ENCODE measurements around the gene PRRX2. TPM values are rescaled to one million over a fixed set of nuclear protein-coding genes. Genes with fewer than 3 reads are reported as not detected.

The PRRX2 gene
- polyA plus RNA-seq, 3 donors, result 0.87 to 1.3 (median 1.1) TPM

DNA sequence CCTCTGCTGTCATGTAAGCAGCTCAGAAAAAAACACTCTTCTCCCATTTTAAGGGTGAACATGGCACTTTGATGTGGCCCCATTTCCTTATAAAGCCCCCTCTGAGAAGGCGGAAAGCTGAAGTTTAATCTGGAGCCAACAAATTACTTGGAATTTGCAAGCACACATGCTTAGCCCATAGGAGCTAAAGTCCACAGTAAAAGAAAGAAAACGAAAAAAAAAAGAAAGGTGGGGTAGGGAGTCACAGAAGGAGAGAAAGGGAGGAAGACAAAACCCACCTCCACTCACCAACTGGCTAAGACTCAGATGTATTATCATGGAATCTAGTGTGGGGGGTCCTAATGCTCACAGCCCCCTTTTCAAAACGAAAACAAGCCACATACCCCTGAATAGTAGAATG lies 30.4 kb downstream of the PRRX2 start:
- no peak for DNase-seq (ENCODE audit: extremely low read depth in 1 of 11, low read depth in 9 of 11, low spot score in 4 of 11)

DNA sequence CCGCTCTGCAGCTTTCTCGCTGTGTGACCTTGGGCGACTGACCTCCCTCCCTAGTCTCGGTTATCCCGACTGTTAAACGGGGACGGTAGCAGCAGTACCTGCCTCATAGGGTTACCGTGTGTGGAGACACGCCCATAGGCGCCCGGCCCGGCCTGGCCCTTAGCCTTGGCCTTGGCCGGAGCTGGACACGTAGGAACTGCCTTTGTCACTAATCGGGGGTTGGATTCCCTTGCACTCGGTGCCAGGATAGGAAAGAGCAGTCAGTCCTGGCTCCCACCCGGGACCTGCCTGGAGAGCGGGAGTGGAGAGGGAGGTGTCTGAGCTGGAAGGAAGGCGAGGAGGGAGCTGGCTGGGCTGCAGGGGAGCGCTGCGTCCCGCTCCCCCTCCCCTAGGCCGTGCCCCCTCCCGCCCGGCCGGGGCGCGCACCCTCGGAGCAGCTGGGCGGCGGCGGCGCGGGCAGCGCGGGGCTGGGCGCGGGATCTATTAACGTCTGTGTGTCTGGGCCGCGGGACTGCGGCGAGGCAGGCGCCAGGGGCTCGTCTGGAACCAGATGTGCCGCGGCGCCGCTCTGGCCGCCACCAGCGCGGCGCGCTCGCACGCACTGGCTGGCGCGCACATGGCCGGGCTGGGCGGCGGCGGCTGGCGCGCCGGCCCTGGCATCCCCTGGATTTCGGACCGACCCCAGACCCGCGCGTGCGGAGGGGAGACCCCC lies 31.7 kb downstream of the PRRX2 start:
- no peak for DNase-seq (ENCODE audit: extremely low read depth in 1 of 11, low read depth in 9 of 11, low spot score in 4 of 11)

DNA sequence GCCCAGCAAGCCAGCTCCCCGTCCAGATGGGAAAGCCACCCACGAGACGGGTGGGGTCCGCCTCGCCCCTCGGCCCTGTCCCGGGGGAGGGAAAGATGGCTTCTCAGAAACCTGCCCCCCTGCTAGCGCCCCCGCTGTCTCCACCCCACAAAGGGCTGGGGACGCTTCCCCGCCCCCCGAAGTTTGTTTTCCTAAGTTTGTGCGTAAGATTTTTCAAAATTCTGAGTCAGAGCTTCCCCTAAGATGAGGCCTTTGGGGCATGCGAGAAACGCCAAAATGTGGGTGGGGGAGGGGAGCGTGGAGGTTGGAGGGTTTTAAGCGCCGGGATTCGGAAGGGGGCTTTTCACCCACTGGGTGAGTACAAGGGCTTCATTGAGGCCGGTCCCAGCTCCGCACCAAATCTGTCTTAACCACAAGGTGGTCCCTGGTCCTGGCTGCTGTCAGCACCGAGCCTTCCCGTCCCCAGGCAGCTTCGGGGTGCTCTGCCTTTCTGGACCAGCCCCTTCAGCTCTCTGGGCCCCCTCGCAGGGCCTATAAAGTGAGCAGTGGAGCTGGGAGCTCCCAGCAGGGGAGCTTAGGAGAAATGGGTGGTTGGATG lies 32.3 kb downstream of the PRRX2 start:
- DNase-seq (ENCODE audit: extremely low read depth in 1 of 11, low read depth in 9 of 11, low spot score in 4 of 11), result no peak

DNA sequence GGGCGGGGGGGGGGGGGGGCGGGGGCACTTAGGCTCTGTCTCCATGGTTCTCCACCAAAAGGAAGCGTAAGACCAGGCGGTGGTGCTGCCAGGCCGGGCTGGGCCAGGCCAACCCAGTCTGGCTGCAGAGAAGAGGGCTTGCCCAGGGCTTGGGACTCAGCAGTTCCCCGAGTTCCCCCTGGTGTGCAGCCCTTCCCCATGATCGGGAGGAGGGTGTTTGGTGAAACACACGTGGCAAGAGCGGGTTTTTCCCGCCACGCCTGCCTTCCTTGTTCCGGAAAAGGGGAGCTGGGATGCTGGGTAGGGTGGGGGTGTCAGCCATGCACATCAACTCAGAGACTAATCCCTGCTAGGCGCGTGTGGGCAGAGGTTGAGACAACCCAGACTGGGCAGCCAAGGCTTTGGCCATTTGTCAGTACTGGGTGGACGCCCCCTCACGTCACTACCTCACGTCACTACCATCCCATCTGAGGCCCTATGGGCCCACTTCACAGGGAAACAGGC lies 32.9 kb downstream of the PRRX2 start:
- DNase-seq (ENCODE audit: extremely low read depth in 1 of 11, low read depth in 9 of 11, low spot score in 4 of 11), result no peak

DNA sequence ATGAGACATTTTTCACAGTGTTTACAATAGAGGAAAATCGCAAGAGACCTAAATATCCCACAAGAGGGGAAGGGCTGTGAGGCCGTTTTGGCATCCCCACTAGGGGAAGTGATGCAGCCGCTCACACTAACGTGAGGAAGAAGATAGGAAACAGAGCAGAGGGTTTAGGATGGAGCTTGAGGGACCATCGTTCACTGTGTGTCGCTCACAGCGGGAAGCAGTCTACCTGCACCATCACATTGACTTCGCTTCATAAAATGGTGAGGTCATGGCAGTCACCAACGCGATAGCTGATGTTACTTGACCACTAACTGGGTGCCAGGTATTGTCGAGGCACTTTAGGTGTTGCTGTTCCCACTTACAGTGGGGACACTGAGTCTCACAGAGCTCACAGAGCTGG lies 35.6 kb downstream of the PRRX2 start:
- no peak for DNase-seq (ENCODE audit: extremely low read depth in 1 of 11, low read depth in 9 of 11, low spot score in 4 of 11)

DNA sequence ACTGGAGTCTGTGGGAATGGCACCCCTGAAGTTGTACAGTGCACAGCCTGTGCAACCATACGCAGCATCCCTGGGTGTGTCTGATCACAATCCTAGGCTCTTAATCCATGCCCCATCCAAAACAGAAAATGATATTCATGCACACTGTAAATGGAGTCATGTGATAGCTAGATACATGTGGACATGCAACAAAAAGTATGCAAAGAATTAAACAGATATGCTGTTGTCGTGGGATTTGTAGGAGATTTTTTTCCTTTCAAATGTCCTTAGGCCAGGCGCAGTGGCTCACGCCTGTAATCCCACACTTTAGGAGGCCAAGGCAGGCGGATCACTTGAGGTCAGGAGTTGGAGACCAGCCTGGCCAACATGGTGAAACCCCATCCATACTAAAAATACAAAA lies 36.1 kb downstream of the PRRX2 start:
- no peak for DNase-seq (ENCODE audit: extremely low read depth in 1 of 11, low read depth in 9 of 11, low spot score in 4 of 11)

DNA sequence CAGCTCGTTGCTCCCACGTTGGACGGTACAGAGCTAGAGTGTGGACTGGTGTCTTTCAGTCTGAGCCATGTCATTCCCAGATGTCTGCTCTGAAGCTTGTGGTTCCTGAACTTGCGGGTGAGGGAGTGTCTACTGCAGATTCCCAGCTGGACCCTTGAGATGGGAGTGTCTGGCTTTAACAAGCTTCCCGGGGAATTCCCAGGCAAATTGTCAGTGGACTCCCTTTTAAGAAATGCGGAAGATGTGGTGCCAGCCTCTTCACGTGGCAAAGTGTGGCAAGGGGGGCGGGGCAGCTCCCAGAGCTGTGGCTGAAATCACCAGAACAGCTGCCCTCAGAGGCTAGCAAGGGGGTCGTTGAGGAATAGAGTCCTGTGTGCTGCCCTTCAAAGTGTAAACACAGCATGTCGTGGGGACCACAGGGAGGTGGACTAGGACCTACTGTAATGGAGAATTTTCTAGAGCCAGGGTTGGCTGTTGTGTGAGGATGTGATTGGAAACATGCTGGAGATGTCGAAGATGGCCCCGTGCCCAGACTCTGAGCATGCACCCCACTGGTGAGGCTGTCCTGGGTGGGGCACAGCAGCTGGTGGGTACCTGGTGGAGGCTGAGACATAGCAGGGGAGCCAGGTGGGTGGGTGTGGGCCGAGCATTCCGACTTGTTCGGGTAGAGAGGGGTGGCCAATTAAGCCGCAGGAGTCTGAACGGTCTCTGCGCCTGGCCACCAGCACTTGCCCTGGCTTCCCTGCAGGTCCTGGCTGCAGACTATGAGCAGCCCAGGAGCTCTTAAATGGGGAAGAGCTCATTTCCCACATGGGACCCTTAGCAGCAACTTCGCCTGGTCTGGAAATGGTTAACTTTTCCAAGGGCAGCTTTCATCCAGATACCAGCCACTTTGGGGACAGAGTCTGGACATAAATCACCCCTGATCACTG lies 37.4 kb downstream of the PRRX2 start:
- no peak for DNase-seq (ENCODE audit: extremely low read depth in 1 of 11, low read depth in 9 of 11, low spot score in 4 of 11)

DNA sequence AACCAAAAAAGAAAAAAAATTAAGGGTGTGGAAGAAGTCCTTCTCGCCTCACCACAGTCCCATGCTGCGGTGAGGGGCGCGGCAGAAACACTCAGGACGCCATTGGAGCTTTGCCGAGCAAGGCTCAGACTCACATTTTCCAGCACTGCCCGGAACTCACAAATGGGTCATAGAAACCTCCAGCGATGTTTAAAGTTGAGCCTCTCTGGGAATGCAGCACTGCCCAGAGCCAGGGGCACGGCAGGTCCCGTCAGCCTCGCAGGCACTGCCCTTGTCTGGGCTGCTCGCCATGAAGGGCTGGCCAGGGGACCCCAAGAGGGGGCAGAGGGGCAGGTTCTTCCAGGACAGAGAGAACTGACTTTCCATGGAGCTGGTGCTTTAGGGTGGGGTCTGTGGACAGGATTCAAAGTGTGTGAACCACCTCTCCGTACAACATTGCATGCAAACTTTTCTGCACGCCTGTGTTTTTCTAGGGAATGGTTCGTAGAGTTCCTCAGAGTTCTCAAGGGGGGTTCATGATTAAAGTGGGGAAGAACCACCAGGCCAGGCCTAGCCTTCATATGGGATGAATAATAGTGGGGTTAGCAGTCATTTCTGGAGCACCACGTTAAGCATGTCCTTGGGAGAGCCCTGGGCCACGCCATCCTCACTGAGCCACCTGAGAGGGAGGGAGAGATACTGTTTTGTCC lies 38.4 kb downstream of the PRRX2 start:
- DNase-seq (ENCODE audit: extremely low read depth in 1 of 11, low read depth in 9 of 11, low spot score in 4 of 11), result no peak

DNA sequence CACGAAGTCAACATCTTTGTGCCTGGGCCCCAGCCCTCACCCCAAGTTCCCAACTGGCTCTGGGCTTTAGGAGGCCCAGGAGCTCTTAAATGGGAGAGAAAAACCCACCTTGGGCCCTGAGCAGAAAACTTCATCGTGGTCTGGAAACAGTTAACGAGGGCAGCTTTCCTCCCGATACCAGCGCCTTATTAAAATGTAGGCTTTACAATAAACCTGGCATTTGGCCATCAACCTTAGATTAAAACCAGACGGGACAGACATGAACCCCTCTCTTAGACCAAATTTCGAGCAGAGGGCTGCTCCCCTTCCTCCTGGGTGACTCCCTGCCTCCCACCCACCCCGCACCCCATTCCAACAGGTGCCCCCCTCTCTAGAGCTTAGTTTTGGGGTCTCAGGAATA lies 39.4 kb downstream of the PRRX2 start:
- DNase-seq (ENCODE audit: extremely low read depth in 1 of 11, low read depth in 9 of 11, low spot score in 4 of 11), result no peak

DNA sequence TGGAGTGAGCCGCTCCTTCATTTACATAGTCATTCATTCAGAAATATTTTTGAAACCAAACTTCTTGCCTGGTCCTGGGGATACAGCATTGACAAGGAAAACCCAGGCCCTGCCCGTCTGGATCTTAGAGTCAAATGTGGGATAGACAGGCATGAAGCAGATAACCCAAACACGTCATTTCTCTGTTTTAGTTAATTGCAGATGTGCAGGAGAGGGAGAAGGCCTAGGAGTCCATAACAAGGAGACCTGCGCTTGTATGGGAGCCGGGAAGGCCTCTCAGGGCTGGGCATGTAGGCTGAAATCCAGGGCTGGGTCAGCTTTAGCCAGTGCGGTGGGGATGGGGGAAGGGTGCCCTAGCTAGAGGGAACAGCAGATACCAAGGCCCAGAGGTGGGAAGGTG lies 43.3 kb downstream of the PRRX2 start:
- no peak for DNase-seq (ENCODE audit: extremely low read depth in 1 of 11, low read depth in 9 of 11, low spot score in 4 of 11)

DNA sequence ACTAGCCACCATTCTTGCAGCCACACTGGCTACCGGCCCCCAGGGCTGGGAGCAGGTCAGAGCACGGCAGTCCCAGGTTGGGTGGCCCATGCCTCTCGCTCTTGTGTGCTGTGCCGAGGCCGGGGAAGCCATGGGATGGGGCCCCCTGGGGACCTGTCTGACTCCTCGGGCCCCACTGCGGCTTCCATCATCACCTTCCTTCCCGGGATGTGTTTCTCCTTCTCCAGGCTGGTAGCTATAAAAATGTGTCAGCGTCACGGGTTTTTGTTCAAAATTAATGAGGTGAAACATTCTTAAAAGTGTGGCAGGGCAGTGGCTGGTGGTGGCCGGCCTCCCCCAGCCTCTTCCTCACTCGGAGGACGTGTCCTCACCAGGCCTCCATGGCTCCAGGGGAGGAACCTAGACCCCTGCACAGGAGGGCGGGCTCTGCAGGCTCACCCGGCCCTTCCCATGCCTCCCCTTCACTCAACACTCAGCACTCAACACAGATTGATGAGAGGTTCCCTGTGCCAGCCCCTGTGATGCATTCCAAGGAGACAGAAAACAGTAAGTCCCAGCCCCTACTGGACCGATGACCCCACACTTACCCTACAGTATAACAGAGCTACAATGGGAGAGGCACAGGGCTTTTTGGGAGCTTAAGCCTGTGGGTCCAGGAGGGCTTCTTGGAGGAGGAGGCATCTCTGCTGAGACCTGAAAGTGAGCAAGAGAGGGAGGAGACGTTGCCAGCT lies 44.2 kb downstream of the PRRX2 start:
- DNase-seq (ENCODE audit: extremely low read depth in 1 of 11, low read depth in 9 of 11, low spot score in 4 of 11), result peak in 1 of 11 donors; percentile 39

DNA sequence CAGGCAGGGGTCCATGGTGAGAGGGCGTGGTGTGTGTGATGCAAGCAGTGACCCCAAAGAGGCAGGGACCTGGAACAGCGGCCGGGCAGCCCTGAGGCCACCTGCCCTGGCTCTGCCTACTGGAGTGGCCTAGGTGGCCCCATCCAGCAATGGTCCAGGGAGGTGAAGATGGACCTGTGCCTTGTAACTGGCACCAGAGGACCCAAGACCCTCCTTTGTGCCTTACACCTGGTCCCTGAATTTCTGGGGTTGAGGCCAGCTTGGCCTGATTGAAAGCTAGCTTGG lies 44.7 kb downstream of the PRRX2 start:
- DNase-seq (ENCODE audit: extremely low read depth in 1 of 11, low read depth in 9 of 11, low spot score in 4 of 11), result no peak

DNA sequence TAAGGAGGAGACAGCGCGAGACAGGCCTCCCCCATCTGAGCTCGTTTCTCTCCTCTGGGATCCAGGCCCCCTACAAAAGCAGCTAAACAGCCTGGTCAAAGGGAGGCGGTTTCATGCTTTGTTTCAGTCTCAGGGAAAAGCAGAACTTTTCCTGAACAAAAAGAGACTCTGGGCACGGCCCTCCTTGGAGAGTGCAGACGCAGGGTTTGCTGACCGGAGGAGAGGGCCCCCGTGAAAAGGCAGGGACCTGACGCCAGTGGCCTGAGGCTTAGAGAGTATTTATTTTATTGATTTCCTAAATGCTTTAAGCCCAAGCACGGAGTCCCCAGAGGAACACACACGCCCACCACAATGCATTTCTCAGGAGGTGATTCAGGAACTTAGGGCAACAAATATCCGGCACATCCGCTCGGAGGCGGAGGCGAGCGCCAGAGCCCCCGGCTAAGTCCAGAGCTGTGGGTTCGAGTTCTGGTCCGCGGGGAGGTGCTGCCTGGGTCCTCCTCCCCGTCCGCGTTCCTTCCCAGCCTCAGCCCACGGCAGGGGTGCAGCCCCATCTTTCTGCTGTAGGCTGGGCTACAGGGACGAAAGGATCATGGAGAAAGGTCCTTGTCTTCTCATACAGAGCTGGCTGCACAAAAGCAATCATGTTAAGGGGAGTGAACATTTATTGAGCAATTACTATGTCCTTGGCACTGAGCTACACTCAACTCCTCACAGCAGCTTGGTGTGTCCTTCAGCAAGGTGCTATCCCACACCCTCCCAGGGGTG lies 47.4 kb downstream of the PRRX2 start:
- no peak for DNase-seq (ENCODE audit: extremely low read depth in 1 of 11, low read depth in 9 of 11, low spot score in 4 of 11)

DNA sequence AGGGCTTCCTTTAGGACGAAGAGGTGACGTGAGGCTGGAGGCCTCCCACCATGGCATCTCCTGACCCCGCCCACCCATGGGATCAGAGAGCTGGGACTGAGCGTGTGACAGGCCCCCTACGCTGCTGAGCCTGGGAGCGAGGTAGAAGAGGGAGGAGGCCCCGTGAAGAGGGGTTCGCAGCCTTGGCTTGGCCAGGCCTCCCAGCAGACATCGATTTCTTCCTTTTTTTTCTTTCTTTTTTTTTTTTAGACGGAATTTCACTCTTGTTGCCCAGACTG lies 47.9 kb downstream of the PRRX2 start:
- no peak for DNase-seq (ENCODE audit: extremely low read depth in 1 of 11, low read depth in 9 of 11, low spot score in 4 of 11)

DNA sequence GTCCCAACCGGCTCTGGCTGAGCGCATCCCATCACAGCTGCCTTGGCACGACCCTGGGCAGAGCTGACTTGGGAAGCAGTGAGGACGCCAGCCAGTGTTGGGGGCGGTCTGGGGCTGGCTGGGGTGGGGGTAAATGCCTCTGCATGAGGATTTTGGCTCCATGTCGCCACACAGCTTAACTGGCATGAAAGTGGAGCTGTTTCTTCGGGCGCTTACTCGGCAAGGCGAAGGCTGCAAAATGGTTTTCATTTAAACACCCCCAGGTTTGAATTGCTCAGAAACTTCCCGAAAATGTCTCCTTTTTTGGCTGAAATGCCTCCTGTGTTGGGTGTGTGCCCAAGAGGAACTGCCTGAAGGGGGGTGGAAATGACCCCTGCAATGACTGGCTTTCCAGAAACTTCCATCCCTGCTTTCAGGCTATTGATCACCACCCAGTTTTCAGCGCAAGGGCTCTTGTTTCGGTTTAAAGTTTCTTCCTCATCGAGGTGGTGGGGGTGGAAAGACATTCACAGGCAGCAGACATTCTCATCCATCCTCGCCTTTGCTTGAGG lies 49.1 kb downstream of the PRRX2 start:
- DNase-seq (ENCODE audit: extremely low read depth in 1 of 11, low read depth in 9 of 11, low spot score in 4 of 11), result no peak

DNA sequence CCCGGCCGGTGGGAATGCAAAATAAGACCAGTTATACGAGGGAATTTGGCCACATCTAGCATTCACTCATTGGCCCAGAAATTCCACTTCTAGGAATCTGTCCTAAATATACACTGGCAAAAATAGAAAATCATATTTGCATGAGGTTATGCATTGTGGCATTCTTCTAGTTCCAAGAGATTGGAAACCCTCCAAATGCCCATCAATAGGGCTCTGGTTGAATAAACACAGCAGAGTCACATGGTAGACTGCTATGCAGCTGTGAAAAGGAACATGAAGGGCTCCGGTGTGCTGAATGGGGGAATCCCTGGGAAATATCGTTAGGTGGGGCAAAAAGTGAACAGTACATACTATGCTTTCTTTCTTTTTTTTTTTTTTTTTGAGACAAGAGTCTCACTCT lies 50.6 kb downstream of the PRRX2 start:
- DNase-seq (ENCODE audit: extremely low read depth in 1 of 11, low read depth in 9 of 11, low spot score in 4 of 11), result no peak

DNA sequence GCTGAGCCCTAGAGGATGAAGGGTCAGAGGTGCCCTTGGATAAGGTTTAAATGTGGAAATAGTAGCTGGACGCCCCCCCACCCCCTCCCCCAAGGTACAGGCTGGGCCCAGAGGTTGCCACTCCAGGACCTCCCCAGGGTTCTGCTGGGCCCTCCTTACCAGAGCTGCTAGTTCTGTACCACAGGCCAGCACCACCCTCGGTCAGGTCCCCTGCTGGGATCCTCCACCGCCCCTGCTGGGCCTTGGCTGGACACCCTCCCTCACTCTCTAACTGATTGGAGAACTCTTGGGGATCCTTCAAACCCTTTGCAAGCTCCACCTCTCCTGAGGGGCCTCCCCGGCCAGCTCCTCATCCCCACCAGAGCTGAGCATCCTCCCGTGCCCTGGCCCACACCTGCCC lies 52.5 kb downstream of the PRRX2 start:
- no peak for DNase-seq (ENCODE audit: extremely low read depth in 1 of 11, low read depth in 9 of 11, low spot score in 4 of 11)

DNA sequence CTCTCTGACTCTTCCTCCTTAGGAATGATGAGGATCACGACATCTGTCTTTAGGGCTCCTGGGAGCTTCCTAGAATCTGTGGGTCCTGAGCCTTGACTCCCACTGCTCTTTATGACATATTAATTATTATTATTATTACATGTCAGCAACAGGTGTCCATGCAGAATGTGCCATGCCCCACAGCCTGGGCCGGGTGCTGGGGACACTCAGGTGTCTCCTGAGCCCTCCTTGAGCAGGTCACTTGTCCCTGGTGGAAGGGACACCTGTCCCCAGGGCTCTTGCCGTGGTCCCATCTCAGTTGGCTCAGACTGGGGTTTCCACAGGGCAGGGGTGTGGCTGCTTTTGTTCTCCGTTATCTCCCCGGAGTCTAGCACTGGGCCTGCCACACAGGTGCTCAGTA lies 53.2 kb downstream of the PRRX2 start:
- DNase-seq (ENCODE audit: extremely low read depth in 1 of 11, low read depth in 9 of 11, low spot score in 4 of 11), result no peak
